GM21526 (cell line): ENCODE results near the gene C20orf204.

Experiments used
- ATAC-seq: cut with Tn5 transposase; IDR thresholded peaks from one replicate; pipeline ENCODE4 v1.9.1; 2021; ENCODE audit warnings: moderate library complexity; ENCODE audit not compliant: unreplicated experiment, low FRiP score

C20orf204 gene

GRCh38 chr20:64053841-64054661 lies 18.1 kb downstream of the C20orf204 start:
- ATAC-seq, result no peak

- no peak for ATAC-seq
Measured at GRCh38 chr20:64055396-64055892, 19.5 kb downstream of the C20orf204 start.

- no peak for ATAC-seq
Measured at GRCh38 chr20:64055893-64056638, 20.1 kb downstream of the C20orf204 start.

- no peak for ATAC-seq
Measured at GRCh38 chr20:64056639-64056888, 20.6 kb downstream of the C20orf204 start.

GRCh38 chr20:64056889-64057627 lies 21.1 kb downstream of the C20orf204 start:
- ATAC-seq, result no peak

- no peak for ATAC-seq
Measured at GRCh38 chr20:64057628-64058498, 21.9 kb downstream of the C20orf204 start.

GRCh38 chr20:64058536-64058935 lies 22.6 kb downstream of the C20orf204 start:
- ATAC-seq, result no peak

GRCh38 chr20:64062276-64062595 lies 26.3 kb downstream of the C20orf204 start:
- no peak for ATAC-seq

- peak; percentile 56 for ATAC-seq
Measured at GRCh38 chr20:64062596-64063388, 26.8 kb downstream of the C20orf204 start, which contains the start of gene TCEA2. TCEA2 (plus strand) TSS chr20:64063198; CDS start chr20:64063313, 115 bp downstream.

GRCh38 chr20:64063389-64064144 lies 27.6 kb downstream of the C20orf204 start:
- ATAC-seq, result no peak

- ATAC-seq, result no peak
Measured at GRCh38 chr20:64064145-64064698, 28.2 kb downstream of the C20orf204 start.

GRCh38 chr20:64065062-64065973 lies 29.3 kb downstream of the C20orf204 start:
- ATAC-seq, result no peak

GRCh38 chr20:64065974-64066343 lies 30.0 kb downstream of the C20orf204 start:
- ATAC-seq, result no peak

- no peak for ATAC-seq
Measured at GRCh38 chr20:64067005-64067632, 31.1 kb downstream of the C20orf204 start.

- no peak for ATAC-seq
Measured at GRCh38 chr20:64067733-64068307, 31.8 kb downstream of the C20orf204 start.

GRCh38 chr20:64068386-64069208 lies 32.6 kb downstream of the C20orf204 start:
- ATAC-seq, result no peak
